ENCODE results near the gene SLC5A9.
"Not testable (repeated sequence)": the region's sequence is repeated elsewhere in the genome, so short reads cannot be mapped to it uniquely, and the experiment has no call there.

Gene SLC5A9

DNA sequence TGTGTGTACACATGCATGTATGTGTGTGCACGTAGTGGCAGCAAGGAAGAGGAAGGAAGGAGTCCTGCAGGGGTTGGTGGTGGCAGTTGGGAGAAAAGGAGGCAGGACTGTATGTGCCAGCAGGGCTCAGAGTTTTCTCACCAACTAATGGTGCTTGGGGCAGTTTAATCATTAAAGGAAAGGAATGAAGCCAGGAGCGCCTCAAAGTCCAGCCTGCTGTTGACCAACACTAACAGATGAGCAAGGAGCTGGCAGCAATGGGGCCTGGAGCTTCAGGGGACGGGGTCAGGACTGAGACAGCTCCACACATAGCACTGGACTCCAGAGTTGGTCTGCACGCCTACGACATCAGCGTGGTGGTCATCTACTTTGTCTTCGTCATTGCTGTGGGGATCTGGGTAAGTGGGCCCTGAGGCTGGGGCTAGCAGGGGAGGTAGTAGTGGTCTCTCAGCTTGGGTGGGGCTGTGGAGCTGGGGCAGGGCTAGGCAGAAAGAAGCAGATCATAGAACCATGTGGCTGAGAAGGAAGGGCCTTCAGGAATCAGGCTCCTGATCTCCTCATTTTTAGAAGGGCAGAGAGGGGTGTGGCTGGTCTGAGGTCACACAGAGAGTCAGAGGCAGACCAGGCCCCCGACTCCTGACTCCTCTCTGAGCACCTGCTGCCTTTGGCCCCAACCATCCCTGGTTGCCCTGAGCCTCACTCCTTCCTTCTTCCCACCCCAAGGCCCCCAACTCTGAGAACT, at the start of gene SLC5A9:
SLC5A9 (plus strand) TSS at position 216 of the 742 bp plus-strand sequence; CDS start at position 237, 21 bp downstream.
- no peak for DNase-seq

DNA sequence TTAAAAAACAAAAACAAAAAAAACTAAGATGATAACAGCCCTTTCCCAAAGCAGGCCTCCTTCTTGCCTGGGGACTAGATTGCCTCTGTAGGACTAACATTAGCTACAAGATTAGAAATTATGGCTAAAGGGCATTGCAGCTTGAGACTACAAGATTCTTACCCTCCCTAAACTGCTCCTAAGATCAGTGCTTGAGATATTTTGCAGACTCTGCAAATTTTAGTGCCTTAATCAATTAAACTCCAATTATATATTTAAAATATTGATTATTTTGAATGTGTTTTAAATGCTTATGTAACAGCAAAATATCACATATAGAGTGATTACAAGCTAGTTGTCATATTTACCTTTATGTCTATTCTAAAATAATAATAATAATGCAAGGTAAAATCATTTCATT, 47.4 kb upstream of the SLC5A9 start:
- DNase-seq, result no peak

GRCh38 chr1:48177257-48177656, 45.3 kb upstream of the SLC5A9 start:
- no peak for DNase-seq

- DNase-seq, result peak in 2 of 3 experiments; percentile 12 to 61
Measured at GRCh38 chr1:48181669-48182367, 40.7 kb upstream of the SLC5A9 start.

DNA sequence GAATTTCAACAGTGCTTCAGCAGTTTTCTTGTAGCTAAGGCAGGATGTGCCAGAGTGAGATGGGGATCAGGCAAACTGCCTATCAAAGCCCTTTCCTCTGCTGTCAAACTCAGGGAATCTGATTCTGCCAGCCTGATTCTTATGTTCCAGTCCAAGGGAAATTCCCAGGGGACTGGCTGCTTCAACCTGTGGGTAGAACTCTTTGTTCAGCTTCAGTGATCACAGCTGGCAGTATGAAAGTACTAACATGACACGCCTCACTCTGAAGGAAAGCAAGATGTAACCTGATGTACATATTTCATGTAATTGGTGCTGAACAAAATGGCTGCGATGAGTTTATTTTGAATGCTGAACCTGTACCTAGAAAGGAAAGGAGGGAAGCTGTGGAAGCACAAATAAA, 40.1 kb upstream of the SLC5A9 start:
- peak; percentile 41 to 99 (median 83) for DNase-seq

DNA sequence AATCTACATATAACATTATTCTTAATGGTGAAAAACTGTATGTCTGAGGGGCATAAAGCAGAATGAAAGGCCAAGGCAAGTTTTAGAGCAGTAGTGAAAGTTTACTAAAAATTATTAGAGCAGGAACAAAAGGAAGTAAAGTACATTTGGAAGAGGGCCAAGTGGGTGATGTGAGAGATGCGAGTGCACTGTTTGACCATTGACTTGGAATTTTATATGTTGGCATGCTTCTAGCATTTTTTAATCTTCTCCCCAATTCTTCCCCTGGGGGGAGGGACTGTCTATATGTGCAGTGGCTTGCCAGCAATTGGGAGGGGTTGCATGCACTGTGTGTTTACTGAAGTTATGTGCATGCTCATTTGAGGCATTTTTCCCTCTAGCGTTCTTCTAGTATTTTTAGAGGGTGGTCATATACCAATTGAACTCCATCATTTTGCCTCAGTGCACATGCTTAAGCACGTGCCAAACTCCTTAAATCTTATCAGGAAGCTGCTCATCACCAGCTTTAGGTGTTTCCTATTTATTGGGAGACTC, 36.1 kb upstream of the SLC5A9 start:
- DNase-seq, result no peak

GRCh38 chr1:48187969-48188563, 34.5 kb upstream of the SLC5A9 start:
- DNase-seq, result peak in 1 of 3 experiments; percentile 14

DNA sequence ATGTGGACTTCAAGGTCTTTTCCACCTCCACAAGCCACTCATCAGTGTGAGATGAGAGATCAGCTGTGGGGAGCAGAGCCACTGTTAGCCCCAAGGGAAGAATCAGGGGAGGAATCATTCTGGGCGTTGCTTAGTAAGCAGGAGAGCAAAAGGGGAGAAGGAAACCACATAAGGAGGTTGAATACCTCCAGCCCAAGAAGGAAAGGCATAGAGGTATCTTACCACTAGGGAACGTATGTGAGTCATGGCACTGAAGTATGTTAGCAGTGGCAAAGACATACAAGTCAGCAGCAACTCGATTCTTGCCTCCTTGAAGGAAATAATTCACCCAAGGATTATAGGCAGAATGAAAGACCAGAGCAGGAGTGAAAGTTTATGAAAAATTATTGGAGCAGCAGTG, 31.6 kb upstream of the SLC5A9 start:
- no peak for DNase-seq

GRCh38 chr1:48194801-48195200, 27.7 kb upstream of the SLC5A9 start:
- no peak for DNase-seq

DNA sequence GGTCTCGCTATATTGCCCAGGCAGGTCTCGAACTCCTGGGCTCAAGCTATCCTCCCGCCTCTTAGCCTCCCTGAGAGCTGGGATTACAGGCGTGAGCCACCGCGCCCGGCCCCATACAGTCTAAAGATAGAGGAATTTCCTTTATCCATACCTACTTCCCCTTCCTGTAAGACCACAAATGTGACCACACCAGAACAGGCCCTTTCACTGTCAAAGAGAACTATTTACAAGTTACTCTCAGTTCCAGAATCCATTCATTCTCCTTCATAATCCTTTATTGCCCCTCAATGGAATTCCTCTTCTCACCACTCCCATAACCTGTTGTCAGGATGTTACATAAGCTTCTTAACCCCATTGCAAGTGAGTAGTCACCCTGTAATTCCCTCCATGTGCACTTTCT, 26.3 kb upstream of the SLC5A9 start:
- DNase-seq, result no peak

GRCh38 chr1:48198970-48199369, 23.5 kb upstream of the SLC5A9 start:
- no peak for DNase-seq

GRCh38 chr1:48200166-48200900, 22.2 kb upstream of the SLC5A9 start:
- peak; percentile 10 to 62 (median 13) for DNase-seq

GRCh38 chr1:48202030-48202752, 20.3 kb upstream of the SLC5A9 start:
- DNase-seq, result peak; percentile 56 to 85 (median 84)

DNA sequence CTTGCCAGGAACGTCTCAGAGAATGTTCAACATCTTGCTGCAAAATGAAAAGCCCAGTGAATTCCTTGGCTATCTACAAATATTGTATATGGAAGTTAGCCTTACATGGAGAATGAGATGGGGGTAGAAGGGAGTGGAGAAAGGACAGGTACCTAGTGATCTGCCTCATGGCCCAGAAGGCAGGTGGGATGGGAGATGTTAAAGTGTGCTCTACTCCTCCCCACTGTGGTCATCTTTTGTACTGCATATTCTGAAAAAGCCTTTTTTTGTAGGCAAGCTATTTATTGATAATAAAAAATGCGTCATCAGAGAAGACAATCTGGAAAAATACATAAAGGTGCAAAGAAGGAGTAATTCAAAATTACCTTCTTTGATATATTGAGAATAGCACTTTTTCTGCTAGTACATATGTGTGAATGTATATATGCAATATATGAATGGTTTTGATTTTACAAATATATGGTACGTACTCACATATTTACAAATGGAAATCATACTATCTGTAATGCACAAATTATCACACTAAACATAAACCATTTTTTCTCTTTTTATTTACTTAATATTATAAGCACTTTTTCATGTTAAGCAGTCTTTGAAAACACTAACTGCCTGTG, 19.1 kb upstream of the SLC5A9 start:
- peak; percentile 29 to 73 (median 68) for DNase-seq

DNA sequence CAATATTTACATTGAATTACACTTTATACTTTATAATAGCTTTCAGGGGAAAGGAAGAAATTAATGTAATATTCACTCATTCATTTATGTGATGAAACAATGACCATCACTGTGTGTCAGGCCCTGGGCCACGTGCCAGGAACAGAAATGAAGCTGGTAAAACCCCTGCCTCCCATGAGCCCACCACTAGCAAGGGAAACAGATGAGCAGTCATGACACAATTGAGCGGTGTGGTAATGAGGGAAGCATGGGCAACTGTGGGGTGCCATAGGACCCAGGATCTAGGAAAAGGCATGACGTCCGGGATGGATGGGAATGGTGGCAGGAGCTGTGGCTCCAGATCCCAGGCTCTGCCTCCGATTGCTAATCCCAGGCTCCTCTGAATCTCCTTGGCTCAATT, 17.0 kb upstream of the SLC5A9 start:
- no peak for DNase-seq

- peak; percentile 20 to 85 (median 47) for DNase-seq
Measured at GRCh38 chr1:48206371-48206770, 16.1 kb upstream of the SLC5A9 start.

DNA sequence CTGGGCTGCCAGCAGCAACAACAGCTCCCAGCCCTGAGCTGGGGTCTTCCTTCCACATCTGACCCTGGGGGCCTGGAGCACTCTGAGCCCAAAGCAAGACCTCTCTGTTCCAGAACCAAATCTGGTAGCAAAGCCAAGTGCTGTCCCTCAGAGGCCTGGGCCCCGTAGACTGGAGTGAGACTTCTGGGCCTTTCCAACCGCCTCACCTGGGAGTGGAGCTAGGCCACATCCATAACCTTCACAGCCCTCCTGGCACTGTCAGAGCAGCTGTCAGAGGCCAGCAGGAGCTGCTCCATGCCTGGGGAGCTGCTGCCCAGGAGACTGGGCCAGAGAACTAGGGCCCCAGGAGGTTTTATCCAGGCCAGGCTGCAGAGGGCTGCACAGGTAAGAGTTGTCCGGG, 15.4 kb upstream of the SLC5A9 start:
- DNase-seq, result peak in 1 of 3 experiments; percentile 8

- no peak for DNase-seq
Measured at GRCh38 chr1:48207536-48208075, 14.9 kb upstream of the SLC5A9 start.

DNA sequence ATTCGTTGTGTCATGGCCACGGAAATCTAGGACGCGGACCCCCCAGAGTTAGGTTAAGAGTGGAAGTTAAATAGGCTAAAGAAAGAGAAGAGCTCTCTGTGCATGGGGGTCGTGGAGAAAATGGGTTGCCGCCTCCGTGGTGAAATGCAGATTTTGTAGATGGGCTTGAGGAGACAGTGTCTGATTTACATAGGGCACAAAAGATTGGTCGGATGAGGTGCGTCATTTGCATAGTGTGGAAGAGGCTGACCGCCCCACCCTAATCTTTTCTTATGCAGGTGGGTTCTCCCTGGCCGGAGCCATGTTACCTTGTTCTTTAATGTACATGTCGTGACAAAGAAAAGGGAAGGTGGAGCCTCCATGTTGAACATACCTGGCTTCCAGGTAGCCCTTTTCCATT, 14.3 kb upstream of the SLC5A9 start:
- DNase-seq, result no peak

GRCh38 chr1:48208652-48209051, 13.9 kb upstream of the SLC5A9 start:
- no peak for DNase-seq

DNA sequence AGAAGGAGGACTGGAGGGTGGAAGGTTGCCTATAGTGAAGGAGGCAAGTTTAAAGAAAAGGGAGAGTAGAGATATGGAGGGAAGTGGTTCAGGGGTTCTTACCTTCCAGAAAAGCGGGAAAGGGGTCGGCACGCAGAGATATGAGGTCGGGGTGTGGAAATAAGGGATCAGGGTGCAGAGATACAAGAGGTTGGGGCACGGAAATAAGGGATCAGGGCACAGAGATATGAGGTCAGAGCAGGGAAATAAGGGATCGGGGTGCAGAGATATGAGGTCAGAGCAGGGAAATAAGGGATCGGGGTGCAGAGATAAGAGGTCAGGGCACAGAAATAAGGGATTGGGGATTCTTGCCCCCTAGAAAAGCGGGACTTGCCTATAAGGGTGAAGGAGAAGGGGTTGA, 9.1 kb upstream of the SLC5A9 start:
- DNase-seq, result not testable (repeated sequence)

Measured in NCI-H1417 (cell line).